HEK293T (cell line): Measurements from ENCODE around the gene TUSC2.

Experiments used
- CTCF ChIA-PET: fragments of 350-600 bp; formaldehyde crosslinking; extraction: SDS; loops from one replicate; lab custom pipeline; 2021; ENCODE audit warnings: antibody characterized with exemption, inconsistent platforms; lab: Yijun Ruan, JAX
- POLR2A ChIA-PET: fragments of 350-600 bp; formaldehyde crosslinking; extraction: SDS; loops from one replicate; lab custom pipeline; 2020; ENCODE audit warnings: antibody characterized with exemption, inconsistent platforms; lab: Yijun Ruan, JAX
- DNase-seq: peaks from one replicate; pipeline ENCODE4 v3.0.0; 2012; ENCODE audit warnings: mixed read lengths; ENCODE audit errors: extremely low spot score
- ARNT ChIP-seq: fragments of 450-650 bp; IDR thresholded peaks from 2 replicates; pipeline ENCODE4 v1.6.1; 2017; ENCODE audit warnings: mild to moderate bottlenecking
- BHLHE40 ChIP-seq: fragments of 450-650 bp; IDR thresholded peaks from 2 replicates; pipeline ENCODE4 v1.6.1; 2016; ENCODE audit warnings: mild to moderate bottlenecking, moderate library complexity, borderline replicate concordance
- CTBP1 ChIP-seq: fragments of 450-650 bp; IDR thresholded peaks from 2 replicates; pipeline ENCODE4 v1.6.1; 2016; ENCODE audit warnings: borderline replicate concordance
- ELF4 ChIP-seq: fragments of 450-650 bp; IDR thresholded peaks from 2 replicates; pipeline ENCODE4 v1.6.1; 2017; ENCODE audit warnings: antibody characterized with exemption
- FOXA1 ChIP-seq: fragments of 450-650 bp; IDR thresholded peaks from 2 replicates; pipeline ENCODE4 v1.6.1; 2016; ENCODE audit warnings: mild to moderate bottlenecking
- FOXK2 ChIP-seq: fragments of 450-650 bp; IDR thresholded peaks from 2 replicates; pipeline ENCODE4 v1.6.1; 2016; ENCODE audit warnings: mild to moderate bottlenecking
- FOXM1 ChIP-seq: fragments of 450-650 bp; IDR thresholded peaks from 2 replicates; pipeline ENCODE4 v1.6.1; 2017; ENCODE audit warnings: mild to moderate bottlenecking, borderline replicate concordance
- HDGF ChIP-seq: fragments of 450-650 bp; IDR thresholded peaks from 2 replicates; pipeline ENCODE4 v1.6.1; 2017; ENCODE audit warnings: antibody characterized with exemption, borderline replicate concordance
- L3MBTL2 ChIP-seq: fragments of 450-650 bp; conservative IDR thresholded peaks from 2 replicates; pipeline ENCODE4 v1.6.1; 2016; ENCODE audit warnings: mild to moderate bottlenecking
- LEF1 ChIP-seq: fragments of 450-650 bp; IDR thresholded peaks from 2 replicates; pipeline ENCODE4 v1.6.1; 2017; ENCODE audit warnings: mild to moderate bottlenecking, borderline replicate concordance
- NFRKB ChIP-seq: fragments of 450-650 bp; IDR thresholded peaks from 2 replicates; pipeline ENCODE4 v1.6.1; 2016; ENCODE audit warnings: mild to moderate bottlenecking, moderate library complexity
- PKNOX1 ChIP-seq: fragments of 450-650 bp; IDR thresholded peaks from 2 replicates; pipeline ENCODE4 v1.6.1; 2016
- SP1 ChIP-seq: fragments of 450-650 bp; IDR thresholded peaks from 2 replicates; pipeline ENCODE4 v1.6.1; 2017
- SUZ12 ChIP-seq: fragments of 450-650 bp; IDR thresholded peaks from 2 replicates; pipeline ENCODE4 v1.6.1; 2016; ENCODE audit warnings: mild to moderate bottlenecking
- TARDBP ChIP-seq: fragments of 450-650 bp; IDR thresholded peaks from 2 replicates; pipeline ENCODE4 v1.6.1; 2016
- ZNF384 ChIP-seq: fragments of 450-650 bp; IDR thresholded peaks from 2 replicates; pipeline ENCODE4 v1.6.1; 2016

TUSC2 gene

DNA sequence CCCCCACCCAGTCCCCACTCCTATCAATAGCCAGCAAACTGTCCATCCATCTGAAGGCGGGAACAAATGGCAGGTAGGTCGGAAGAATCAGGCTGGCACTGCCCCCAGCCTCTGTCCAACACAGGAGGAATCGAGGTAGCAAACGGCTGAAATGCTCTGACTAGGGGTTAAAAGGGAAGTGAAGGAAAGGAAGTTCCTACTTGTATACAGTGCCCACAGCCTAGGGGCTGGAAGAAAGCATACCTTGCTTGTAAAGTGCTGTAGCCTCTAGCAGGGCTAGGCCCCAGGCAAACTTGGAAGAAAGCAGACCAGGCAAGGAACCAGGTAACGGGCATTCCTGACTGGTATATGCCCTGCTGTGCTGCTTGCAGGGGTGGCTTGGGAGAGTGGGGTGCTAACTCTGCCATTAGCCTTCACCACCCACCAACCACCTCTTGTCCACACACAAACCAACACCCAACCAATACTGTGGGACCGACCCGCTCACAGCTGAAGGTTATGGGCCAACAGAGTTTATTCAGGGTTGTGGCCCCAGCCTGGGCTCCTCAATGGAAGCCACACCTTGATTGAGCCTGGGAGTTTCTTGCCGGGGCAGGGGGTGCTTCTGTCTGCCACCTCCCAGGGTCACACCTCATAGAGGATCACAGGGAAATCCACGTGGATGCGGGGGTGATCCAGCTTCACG, 2.4 kb downstream of the TUSC2 start:
- ChIA-PET CTCF (interaction anchor here (0.7 kb wide), 1 partner anchor 26 kb away, joined by 3 read pairs; the partner anchor contains the start of genes HYAL3 and NAA80), POLR2A (interaction anchor here (1.7 kb wide), 1 partner anchor 12 kb away, joined by 5 read pairs; no protein-coding TSS in a partner anchor)
- no peak for DNase-seq
- TF ChIP-seq TARDBP = no peak
- TF ChIP-seq L3MBTL2 = no peak

DNA sequence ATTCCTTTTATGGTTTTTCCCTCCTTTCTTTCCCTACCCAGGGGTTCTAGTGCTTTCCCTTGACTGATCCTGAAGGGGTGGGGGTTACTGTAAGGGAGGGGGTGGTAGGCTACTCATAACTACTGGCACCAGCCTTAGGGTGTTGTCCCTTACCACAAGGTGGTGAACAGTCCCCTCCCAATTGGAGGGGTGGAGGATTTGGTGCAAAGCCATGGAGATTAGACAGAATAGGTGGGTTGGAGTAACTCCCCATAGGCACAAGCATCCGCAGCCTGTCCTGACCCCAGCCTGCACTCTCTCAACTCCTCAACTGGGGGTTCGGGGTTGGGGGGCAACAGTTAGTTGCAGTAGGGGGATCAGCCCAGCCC, 2.9 kb downstream of the TUSC2 start:
- no peak for DNase-seq
- POLR2A ChIA-PET = interaction anchor here (3.7 kb wide), 1 partner anchor 12 kb away, joined by 23 read pairs; no protein-coding TSS in a partner anchor
- CTCF ChIA-PET = interaction anchor here (0.7 to 1.6 kb wide), 3 partner anchors 26 to 217 kb away, joined by 3 read pairs; partner anchors contain the start of genes HYAL3 and NAA80

DNA sequence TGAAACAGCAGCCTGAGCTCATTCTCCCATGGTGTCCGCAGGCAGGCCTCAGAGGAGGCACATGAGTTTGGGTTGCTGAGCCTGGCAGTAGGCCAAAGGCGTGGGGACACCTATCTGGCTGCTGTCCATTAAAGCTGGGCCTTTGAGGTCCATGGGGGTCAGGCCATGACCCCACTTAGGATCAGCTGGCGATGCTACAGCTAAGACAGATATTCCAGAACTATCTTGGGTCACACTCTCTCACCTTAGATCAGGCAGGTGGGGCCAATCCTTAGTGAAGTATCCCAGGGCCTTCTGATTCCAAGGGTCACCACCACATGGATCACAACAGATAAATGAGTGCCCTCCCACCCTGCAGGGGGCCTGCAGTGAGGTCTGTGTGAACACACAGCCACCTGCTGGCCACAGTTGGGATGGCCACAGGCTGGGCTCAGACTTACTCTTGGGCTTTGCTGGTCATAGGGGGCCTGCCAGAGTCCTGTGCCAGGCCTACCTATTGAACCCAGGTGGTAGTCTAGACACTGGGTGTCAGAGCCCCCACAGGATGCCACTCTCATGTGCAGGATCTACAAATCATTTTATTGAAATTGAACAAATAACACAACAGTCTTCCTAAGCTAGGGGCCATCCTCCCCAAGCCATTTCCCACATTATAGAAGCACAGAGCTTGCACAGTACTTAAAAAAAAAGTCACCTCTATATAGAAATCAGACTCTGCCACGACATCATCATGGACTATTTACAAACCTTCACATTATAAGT, 3.5 kb downstream of the TUSC2 start:
- ChIA-PET POLR2A (interaction anchor here (1.9 to 3.7 kb wide), 2 partner anchors 13 to 33 kb away, joined by 7 to 23 read pairs; partner anchors contain the start of gene IFRD2), CTCF (interaction anchor here (0.7 to 1.6 kb wide), 10 partner anchors 10 to 1288 kb away, joined by 3 to 7 read pairs (median 3); partner anchors contain the start of genes GNAI2, HYAL3 and NAA80)
- TF ChIP-seq FOXA1 (no peak), FOXM1 (no peak), NFRKB (no peak), HDGF (peak; percentile 73; the same call in 1 of the 2 replicates), TARDBP (no peak), L3MBTL2 (no peak), ARNT (no peak), LEF1 (no peak)
- peak; percentile 74 for DNase-seq

More for the DNA sequence above, 2.9 kb downstream of the TUSC2 start:
- no peak for TF ChIP-seq LEF1

DNA sequence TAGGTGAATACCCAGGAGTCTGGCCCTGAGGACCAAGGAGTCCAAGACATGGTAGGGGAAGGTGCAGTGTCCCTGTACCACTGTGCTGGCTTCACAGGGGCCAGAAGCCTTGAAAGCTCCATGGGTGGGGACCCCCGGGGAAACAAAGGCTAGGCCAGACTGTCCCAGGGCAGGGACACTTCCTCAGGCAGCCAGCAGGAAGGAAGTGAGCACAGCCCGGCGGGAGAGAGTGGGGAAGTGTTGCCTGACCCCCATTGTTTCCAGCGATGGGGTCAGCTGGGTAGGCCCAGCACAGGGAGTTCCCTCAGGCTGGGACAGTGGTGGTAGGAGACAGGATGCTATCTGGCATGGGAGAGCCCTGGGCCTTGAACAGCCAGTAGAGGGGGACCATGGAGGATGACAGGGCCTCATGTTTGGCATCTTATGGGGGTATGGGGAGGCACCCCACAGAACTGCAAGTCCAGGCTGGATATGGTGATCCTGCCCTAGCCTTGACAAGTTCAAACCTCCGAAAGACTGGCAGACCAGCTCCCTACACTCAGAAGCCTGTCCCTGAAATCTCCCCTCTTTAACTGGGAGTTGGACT, 4.3 kb downstream of the TUSC2 start:
- DNase-seq = no peak
- POLR2A ChIA-PET = interaction anchor here (1.9 to 3.7 kb wide), 2 partner anchors 13 to 32 kb away, joined by 7 to 23 read pairs; partner anchors contain the start of gene IFRD2
- CTCF ChIA-PET = interaction anchor here (0.7 to 1.6 kb wide), 9 partner anchors 9 to 1289 kb away, joined by 3 to 7 read pairs (median 3); partner anchors contain the start of genes GNAI2, HYAL3 and NAA80
- TF ChIP-seq FOXK2 (no peak), FOXM1 (no peak), HDGF (no peak), TARDBP (no peak), FOXA1 (no peak), L3MBTL2 (no peak), NFRKB (no peak), SP1 (no peak), CTBP1 (no peak), ELF4 (no peak), ZNF384 (no peak), ARNT (no peak), LEF1 (no peak)

GRCh38 chr3:50323092-50323600, 4.9 kb downstream of the TUSC2 start:
- DNase-seq = no peak
- POLR2A ChIA-PET = interaction anchor here (1.9 to 3.7 kb wide), 2 partner anchors 14 to 31 kb away, joined by 7 to 23 read pairs; partner anchors contain the start of gene IFRD2
- CTCF ChIA-PET = no interaction called here
- TF ChIP-seq FOXM1 (no peak), ARNT (no peak), ZNF384 (no peak), FOXA1 (no peak), HDGF (no peak), SP1 (no peak), SUZ12 (no peak), TARDBP (no peak)

DNA sequence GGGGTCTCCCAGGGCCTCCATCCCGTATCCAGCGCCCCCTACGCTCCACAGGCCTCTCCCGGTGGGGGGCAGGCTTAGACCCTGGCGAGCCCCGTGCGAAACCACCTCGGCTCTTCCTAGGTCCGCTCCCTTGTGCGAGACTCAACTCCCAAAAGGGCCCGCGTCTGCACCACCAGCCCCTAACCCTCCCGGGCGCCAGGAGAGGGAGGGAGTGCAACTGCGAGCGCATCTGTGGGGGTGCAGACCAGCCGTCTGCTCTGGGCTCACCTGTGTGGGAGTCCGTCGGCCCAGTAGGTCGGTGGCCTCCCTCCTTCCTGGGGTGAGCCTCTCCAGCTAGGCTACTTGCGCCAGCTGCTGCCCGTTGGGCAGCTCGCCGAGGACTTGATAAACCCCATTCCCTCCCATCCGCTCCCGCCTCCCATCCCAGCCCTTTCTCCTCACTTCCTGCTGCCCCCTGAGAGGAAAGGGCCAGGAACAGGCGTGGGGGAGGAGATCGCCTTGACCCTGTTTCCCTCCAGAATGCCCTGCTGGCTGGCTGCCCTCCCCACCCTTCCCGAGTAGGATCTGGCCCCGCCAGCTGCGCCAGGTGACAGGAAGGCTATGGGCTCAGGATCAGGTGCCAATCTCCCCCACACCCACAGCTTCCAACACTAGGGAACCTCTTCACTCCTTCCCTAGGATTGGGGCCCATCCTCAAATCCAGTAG, 5.5 kb downstream of the TUSC2 start, which contains the start of gene HYAL2:
HYAL2 (minus strand) TSS at position 360 of the 706 bp plus-strand sequence. CDS start 2,256 bp downstream, outside the sequence.
- no peak for DNase-seq
- ChIA-PET POLR2A (interaction anchor here (1.9 to 3.7 kb wide), 3 partner anchors 15 to 31 kb away, joined by 7 to 23 read pairs (median 11); partner anchors contain the start of genes HYAL3, IFRD2 and NAA80), CTCF (interaction anchor here (0.6 kb wide), 1 partner anchor 68 kb away, joined by 3 read pairs; no protein-coding TSS in a partner anchor)
- no peak for TF ChIP-seq ARNT
- no peak for TF ChIP-seq ELF4
- no peak for TF ChIP-seq ZNF384
- no peak for TF ChIP-seq FOXM1

DNA sequence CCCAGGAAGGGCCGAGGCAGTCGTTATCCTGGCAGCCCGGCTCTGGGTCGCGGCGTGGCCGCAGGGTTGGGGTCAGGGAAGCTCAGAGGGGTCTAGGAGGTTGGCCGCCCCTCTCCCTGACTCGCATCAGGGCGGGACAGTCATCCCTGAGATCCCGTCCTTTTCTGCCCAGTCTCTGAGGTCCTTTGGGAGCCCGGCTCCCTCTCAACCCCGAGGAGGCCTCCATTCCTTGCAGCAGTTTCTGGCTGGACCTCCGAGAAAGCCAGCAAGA, 6.0 kb downstream of the TUSC2 start:
- CTCF ChIA-PET = interaction anchor here (0.6 kb wide), 1 partner anchor 68 kb away, joined by 3 read pairs; no protein-coding TSS in a partner anchor
- TF ChIP-seq PKNOX1 (no peak), ELF4 (no peak), SUZ12 (no peak), BHLHE40 (no peak), LEF1 (no peak)
- POLR2A ChIA-PET = interaction anchor here (2.3 to 3.7 kb wide), 2 partner anchors 15 to 23 kb away, joined by 11 to 23 read pairs; partner anchors contain the start of genes HYAL3 and NAA80
- DNase-seq = no peak
